ENCODE data around the gene EXOC2. TPM values are rescaled to one million over a fixed set of nuclear protein-coding genes. Genes with fewer than 3 reads are reported as not detected.
"Not testable (repeated sequence)": the region's sequence is repeated elsewhere in the genome, so short reads cannot be mapped to it uniquely, and the experiment has no call there.

EXOC2 gene
- total RNA-seq, 1 donor from 2014 or later = 11.3 TPM

- no peak for ATAC-seq (ENCODE audit: poor library complexity)
- intact Hi-C loops (cut with DNase I) = no loop called here
Measured at GRCh38 chr6:711925-712324, 19.0 kb upstream of the EXOC2 start.

GRCh38 chr6:710601-711571, 17.9 kb upstream of the EXOC2 start:
- intact Hi-C loops (cut with DNase I) = no loop called here
- DNase-seq (peak; percentile 73), ATAC-seq (ENCODE audit: poor library complexity) (peak; percentile 94)

More at GRCh38 chr6:711925-712324, 19.0 kb upstream of the EXOC2 start:
- DNase-seq = no peak

- intact Hi-C loops (cut with DNase I) = no loop called here
- DNase-seq (no peak), ATAC-seq (ENCODE audit: poor library complexity) (no peak)
Measured at GRCh38 chr6:709471-710056, 16.6 kb upstream of the EXOC2 start.

GRCh38 chr6:708237-708598, 15.3 kb upstream of the EXOC2 start:
- DNase-seq = no peak
- ATAC-seq (ENCODE audit: poor library complexity) = no peak
- intact Hi-C loops (cut with DNase I) = no loop called here

GRCh38 chr6:707576-708236, 14.8 kb upstream of the EXOC2 start:
- ATAC-seq (ENCODE audit: poor library complexity) (no peak), DNase-seq (no peak)
- intact Hi-C loops (cut with DNase I) = no loop called here

- intact Hi-C loops (cut with DNase I) = no loop called here
- ATAC-seq (ENCODE audit: poor library complexity) (no peak), DNase-seq (no peak)
Measured at GRCh38 chr6:706819-707381, 14.0 kb upstream of the EXOC2 start.

GRCh38 chr6:706146-706545, 13.2 kb upstream of the EXOC2 start:
- intact Hi-C loops (cut with DNase I) = no loop called here
- ATAC-seq (ENCODE audit: poor library complexity) = no peak
- DNase-seq = no peak

GRCh38 chr6:705047-705446, 12.1 kb upstream of the EXOC2 start:
- intact Hi-C loops (cut with DNase I) = no loop called here
- no peak for ATAC-seq (ENCODE audit: poor library complexity)
- DNase-seq = no peak

- ATAC-seq (ENCODE audit: poor library complexity) = no peak
- intact Hi-C loops (cut with DNase I) = no loop called here
Measured at GRCh38 chr6:704046-704445, 11.1 kb upstream of the EXOC2 start.

GRCh38 chr6:703552-703951, 10.6 kb upstream of the EXOC2 start:
- ATAC-seq (ENCODE audit: poor library complexity) (no peak), DNase-seq (no peak)
- intact Hi-C loops (cut with DNase I) = no loop called here

More at GRCh38 chr6:704046-704445, 11.1 kb upstream of the EXOC2 start:
- no peak for DNase-seq

- intact Hi-C loops (cut with DNase I) = no loop called here
- DNase-seq (no peak), ATAC-seq (ENCODE audit: poor library complexity) (no peak)
Measured at GRCh38 chr6:701700-702479, 9.0 kb upstream of the EXOC2 start.

- intact Hi-C loops (cut with DNase I) = no loop called here
- ATAC-seq (ENCODE audit: poor library complexity) (no peak), DNase-seq (no peak)
Measured at GRCh38 chr6:701215-701614, 8.3 kb upstream of the EXOC2 start.

GRCh38 chr6:700490-700889, 7.6 kb upstream of the EXOC2 start:
- no peak for DNase-seq
- ATAC-seq (ENCODE audit: poor library complexity) = no peak
- intact Hi-C loops (cut with DNase I) = no loop called here

- intact Hi-C loops (cut with DNase I) = no loop called here
- DNase-seq (no peak), ATAC-seq (ENCODE audit: poor library complexity) (no peak)
Measured at GRCh38 chr6:699319-699718, 6.4 kb upstream of the EXOC2 start.

GRCh38 chr6:694431-695126, 1.6 kb upstream of the EXOC2 start:
- ATAC-seq (ENCODE audit: poor library complexity); intact Hi-C loops (cut with DNase I); DNase-seq: not testable (repeated sequence)

GRCh38 chr6:693723-694009, 727 bp upstream of the EXOC2 start:
- ATAC-seq (ENCODE audit: poor library complexity) = no peak
- intact Hi-C loops (cut with DNase I) = no loop called here
- DNase-seq = no peak

- DNase-seq (peak; percentile 60), ATAC-seq (ENCODE audit: poor library complexity) (peak; percentile 92)
- intact Hi-C loops (cut with DNase I) = no loop called here
Measured at GRCh38 chr6:692356-692851, 535 bp downstream of the EXOC2 start.

- DNase-seq (no peak), ATAC-seq (ENCODE audit: poor library complexity) (no peak)
- intact Hi-C loops (cut with DNase I) = no loop called here
Measured at GRCh38 chr6:689223-689622, 3.7 kb downstream of the EXOC2 start.

Measured in Right ventricle myocardium superior (tissue), 1 donor.